HuH-7 (cell line): ENCODE results near the gene CHRM2.

Experiments used
- DNase-seq: peaks from one replicate; pipeline ENCODE4 v3.0.0; 2011; ENCODE audit warnings: low spot score

The CHRM2 gene

DNA sequence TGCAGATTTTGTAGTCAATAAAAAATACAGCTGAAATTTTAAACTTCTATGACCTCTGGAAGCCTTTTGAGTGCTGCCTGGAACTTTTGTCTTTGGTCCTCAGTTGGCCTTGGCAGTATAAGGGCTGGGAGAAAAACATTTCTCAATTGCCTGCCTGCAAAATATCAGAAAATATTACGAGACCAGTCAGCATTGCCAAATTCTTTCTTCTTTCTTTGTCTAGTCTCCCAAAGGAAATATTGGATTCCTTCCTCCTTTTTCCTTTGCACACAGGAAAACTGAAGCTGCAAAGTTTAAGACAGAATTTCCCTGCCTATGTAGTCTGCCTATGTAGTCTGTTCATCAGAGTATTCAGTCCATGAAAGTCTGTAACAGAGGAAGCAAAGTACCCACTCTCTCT is 95.9 kb downstream of the CHRM2 start:
- DNase-seq = no peak

GRCh38 chr7:136966825-136967224 is 98.4 kb downstream of the CHRM2 start:
- DNase-seq = no peak

- no peak for DNase-seq
Measured at GRCh38 chr7:136969761-136970160, 101.3 kb downstream of the CHRM2 start.

DNA sequence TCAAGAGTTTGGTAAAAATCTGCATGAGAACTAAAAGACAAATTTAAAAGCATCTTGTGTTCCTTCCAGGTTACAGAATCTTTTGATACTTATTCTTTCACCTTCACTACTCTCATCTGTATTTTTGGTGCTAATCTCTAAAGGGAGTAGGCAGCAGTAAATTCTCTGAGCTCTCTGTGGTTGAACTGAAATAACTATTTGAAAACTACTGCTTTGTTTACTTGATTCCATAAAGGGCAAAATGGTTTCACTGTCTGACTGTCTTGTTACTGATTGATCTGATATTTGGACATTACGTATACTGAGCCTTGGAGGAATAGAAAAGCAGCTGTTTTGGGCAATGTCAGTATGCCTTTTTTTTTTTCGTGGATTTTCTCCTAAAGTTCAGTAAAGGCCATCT is 103.3 kb downstream of the CHRM2 start:
- DNase-seq = no peak

DNA sequence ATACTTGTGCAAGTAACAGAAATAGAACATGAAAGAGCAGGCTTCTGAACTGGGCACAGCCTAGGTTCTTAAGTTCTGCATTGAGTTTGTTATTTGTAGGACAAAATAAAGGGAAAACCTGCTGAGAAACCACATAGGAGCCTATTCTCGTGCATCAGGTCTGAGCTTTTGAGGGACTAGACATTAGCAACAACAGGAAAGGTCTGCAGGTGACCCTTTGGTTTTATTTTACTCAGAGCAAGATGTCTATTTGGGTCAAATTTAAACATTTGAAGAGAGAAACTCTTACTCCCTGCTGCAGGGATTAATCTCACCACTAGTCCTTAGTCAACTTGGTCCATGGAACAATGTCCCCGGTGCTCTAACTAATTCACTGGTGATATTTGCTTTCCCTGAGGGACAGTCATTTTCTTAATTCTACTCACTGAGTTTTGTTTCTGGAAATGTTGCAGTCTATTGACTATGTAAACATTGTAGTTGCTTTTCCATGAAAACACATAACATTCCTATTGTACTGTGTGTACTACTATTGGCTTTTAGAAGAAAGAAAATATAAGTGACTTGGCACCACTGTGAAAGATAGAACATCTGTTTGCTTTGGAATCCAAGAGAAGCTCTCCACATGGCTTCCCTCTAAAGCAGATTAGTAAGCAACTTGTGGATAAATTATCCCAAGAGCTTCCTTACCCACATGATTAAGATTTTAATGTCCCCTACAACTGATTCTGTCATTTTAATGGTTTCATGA is 108.2 kb downstream of the CHRM2 start:
- DNase-seq = no peak

- no peak for DNase-seq
Measured at GRCh38 chr7:136993377-136993776, 124.9 kb downstream of the CHRM2 start.

DNA sequence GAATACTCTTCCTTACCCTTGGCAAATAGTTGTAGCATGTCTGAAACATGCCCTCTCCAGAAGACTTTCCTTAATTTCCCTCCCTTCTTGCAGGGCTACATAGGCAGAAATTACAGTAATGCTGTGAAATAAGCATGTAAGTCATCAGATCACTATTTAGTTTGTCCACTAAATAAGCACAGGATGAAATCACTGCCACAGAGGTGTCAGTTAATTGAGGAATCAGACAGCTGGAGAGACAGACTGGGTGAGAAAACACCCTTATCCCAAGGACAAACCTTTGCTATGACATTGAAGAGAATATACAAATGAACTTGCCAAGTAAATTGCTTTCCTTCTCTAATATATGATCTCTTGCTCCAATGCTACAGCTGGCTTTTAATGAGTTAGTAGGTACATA is 129.3 kb downstream of the CHRM2 start:
- DNase-seq = no peak

DNA sequence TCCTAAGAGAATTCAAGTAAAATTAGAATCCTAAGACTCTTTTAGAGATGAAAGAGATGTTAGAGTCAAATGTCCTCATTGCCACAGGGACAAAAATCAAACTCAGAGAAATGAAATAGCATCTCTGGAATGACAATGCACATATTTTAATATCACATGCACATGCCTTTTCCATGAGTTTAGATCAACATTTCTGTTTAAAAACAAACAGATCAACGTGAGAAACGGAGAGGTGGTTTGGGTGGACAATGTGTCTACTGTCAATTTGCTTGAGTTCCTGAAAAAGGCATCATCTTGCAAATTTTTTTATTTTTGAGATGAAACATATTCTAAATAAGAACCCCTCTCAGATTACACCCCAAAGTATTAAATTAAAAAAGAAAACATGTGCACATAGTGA is 130.0 kb downstream of the CHRM2 start:
- no peak for DNase-seq

DNA sequence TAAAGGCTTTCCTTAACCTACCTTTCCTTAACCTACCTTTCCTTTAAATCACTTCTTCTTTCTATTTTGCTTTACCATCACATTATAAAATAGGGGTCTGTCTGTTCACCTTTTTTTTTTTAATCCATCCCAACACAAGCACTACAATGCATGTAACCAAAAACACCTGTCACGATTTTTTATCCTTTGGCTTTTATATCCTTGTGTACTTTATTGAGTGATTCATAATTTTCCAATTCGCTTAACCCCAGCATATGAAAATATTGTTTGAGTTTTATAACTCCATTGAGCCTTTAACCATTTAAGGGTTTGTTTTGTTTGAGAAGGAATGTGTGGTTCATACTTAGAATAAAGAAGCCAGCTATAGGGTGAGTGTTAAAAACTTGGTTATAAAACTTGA is 132.2 kb downstream of the CHRM2 start:
- no peak for DNase-seq

- no peak for DNase-seq
Measured at GRCh38 chr7:137001041-137001440, 132.6 kb downstream of the CHRM2 start.

- DNase-seq = no peak
Measured at GRCh38 chr7:137001478-137001877, 133.0 kb downstream of the CHRM2 start.

DNA sequence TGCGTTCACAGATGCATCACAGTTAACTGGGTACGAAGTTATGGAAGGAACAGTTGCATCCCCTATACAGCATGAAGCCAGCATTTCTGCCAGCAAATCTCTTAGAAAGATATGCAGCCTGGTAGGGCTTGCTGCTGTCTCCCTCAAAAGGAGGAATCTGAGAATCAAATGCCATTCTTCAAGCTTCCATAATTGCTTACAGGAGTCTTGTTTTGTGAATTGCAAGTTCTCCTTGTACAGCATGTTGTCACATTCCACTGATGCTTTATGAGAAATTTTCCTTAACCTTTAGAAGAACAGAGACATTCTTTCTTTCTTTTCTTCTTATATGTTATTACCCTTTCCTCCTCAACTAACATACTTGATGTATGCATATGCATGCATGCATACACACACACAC is 134.6 kb downstream of the CHRM2 start:
- no peak for DNase-seq

DNA sequence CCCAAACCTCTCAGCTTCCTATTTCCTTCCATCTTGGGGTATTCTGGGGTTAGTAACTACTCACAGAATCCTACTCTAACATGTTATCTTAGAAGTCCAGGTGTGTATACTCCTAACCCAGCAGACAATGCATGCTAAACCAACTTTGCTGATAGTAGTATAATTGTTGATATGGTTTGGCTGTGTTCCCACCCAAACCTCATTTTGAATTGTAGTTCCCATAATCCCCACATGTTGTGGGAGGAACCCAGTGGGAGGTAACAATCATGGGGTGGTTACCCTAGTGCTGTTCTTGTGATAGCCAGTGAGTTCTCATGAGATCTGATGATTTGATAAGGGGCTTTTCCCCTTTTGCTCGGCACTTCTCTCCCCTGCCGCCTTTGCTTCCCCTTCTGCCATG is 135.1 kb downstream of the CHRM2 start:
- no peak for DNase-seq

GRCh38 chr7:137005873-137006272 is 137.4 kb downstream of the CHRM2 start:
- DNase-seq = no peak

GRCh38 chr7:137006293-137006692 is 137.8 kb downstream of the CHRM2 start:
- DNase-seq = no peak

DNA sequence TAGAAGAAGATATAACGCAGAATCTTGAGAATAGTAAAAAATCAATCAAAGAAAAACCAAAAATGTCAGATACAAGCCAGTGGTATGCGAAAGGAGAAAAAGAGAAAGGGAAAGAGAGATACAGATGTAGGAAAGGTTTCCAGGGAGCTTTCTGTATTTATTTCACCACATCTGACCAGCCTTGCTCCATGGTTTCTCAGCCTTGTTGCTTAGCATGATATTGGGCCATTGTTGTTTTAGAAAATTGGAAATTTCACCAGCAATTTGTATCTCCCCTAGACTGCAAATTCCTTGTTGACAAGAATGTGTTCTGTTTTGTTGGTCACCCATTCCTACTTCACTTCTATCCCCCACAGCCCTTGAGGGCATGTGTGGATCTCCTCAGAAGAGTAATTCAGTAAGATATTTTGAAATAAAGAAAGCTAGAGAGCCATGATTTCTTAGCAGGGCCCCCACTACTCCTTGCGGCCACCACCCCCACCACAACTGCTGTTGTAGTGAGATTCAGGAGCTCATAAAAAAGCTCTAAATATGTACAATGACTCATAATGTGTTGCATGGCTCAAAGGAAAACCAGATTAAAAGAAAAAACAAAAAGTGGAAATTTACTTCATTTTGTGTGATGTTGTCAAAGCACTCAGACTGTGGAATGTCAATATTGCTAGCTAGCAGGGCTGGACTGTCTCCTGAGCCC is 138.7 kb downstream of the CHRM2 start:
- no peak for DNase-seq

DNA sequence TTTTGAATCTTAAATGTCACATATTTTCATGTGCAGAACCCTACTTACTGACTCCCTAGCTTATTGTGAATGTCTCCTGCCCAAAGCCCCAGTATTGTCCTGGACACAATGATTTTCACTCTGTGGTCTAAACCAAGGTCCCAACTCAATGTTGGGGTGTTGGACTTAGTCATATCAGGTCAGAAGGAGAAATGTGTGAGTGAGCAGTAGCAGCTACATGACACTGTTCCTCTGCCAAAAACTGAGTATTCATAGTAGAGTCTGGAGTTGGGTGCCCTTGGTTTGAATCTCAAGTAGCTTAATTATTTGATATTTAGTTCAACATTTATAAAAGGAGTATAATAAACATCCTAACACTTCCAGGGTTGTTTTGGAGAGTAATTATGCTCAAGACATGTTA is 141.0 kb downstream of the CHRM2 start:
- no peak for DNase-seq

GRCh38 chr7:137015015-137015414 is 146.6 kb downstream of the CHRM2 start:
- DNase-seq = no peak

- DNase-seq = no peak
Measured at GRCh38 chr7:137017221-137017620, 148.8 kb downstream of the CHRM2 start.

- no peak for DNase-seq
Measured at GRCh38 chr7:137018468-137018867, 150.0 kb downstream of the CHRM2 start.

DNA sequence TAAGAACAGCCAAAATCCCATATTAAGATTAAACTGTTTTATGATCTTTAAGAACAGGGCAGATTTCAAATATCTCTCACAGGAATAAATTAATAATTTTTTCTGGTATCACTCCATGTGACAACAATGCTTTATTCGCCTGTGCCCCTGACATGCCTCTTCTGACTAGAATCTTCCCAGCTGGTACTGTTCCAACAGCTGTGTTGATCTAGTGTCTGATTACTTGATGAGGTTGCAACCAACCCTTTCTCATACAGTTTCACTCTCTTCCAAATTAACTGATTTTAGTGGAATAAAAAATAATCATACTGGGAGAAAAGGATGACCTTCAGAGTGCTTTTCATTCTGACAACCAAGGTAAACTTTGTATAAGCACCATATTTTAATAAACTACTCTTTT is 151.9 kb downstream of the CHRM2 start:
- no peak for DNase-seq

DNA sequence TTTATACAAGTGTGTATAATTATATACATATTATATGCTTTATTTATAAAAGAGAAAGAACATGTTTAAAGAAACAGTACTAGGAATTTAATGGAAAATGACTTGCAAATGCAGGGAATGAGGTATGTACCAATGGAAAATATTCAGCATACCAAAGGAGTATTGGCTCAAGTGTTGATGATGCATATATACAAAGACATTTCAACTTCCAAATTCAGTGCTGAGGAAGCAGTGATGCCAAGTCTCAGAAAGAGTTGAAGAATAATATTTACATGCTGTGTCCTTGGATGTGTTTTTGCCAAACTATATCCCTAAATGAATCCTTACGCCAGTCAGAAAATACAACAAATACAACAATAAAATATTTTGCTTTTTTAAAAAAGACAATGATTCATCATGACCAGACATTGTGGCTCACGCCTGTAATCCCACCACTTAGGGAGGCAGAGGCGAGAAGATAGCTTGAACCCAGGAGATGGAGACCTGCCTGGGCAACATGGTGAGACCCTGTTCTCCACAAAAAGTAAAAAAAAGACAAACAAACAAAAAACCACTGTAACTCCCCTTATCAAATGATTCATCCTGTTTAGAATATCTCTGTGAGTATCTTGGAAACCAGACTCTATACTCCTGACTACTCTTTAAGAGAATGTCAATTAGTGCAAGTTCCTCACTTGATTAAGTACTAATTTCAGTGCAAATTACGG is 157.2 kb downstream of the CHRM2 start:
- no peak for DNase-seq

DNA sequence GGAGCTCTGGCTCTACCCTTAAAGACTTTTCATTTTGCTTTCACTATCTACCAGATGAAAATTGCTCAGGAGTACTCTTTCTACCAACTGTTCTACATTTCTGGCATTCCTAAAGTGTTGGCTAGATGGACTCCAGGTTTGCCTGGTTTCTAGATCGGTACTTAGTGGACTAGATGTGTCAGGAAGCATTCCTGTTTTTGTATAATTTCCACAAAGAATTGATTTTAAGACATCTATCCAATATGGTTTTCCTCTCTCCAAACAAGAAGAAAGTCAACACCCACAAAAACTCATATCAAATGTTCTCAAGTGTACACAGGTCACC is 157.7 kb downstream of the CHRM2 start:
- no peak for DNase-seq
